CD4-positive, alpha-beta T cell treated with Interleukin-6 at 100 ng/mL for 8 hours (primary cell): ENCODE results near the gene MAD1L1.

ENCODE experiments used
- DNase-seq: peaks from one replicate; pipeline ENCODE4 v3.0.0-alpha.2; 2020; ENCODE audit warnings: mixed read lengths, low spot score

Gene MAD1L1

DNA sequence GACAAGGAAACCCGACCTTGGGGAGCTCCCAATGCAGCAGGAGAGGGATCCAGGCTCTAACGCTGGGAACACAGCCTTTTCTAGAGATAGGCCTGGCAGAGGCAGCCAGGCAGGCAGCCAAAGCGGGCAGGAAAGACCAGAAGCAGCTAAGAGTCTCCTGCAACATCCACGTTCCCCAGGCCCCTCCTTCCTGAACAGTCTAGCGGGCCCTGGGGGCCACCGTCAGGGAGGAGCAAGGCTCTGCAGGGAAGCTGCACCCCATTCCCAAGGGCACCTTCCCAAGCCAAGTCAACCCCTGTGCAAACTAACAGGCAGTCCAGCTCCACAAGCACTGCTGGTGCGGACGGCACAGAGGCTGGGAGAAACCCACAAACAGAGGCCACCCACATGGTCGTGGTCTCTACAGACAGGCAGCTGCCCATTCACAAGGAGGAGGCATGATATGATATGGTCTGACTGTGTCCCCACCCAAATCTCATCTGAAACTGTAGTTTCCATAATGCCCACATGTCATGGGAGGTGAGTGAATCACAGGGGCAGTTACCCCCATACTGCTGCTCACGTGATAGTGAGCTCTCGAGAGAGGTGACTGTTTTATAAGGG is 115.7 kb downstream of the MAD1L1 start:
- no peak for DNase-seq

DNA sequence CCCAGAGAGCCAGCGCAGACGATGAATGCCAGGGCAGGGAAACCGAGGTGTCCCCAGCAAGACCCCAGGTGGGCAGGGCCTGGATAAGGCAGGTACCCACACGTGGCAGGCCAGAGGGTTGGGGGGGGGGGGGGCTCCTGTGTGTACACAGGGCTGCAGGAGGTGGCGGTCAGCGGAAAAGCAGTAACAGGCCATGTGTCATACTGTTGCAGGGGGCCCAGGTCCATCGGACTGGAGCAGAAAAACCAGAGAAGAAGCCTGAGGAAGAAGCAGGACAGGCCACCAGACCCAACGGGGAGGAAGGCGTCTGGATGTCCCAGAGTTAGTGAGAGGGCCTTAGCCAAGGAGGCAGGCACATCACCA is 116.3 kb downstream of the MAD1L1 start:
- DNase-seq, result no peak

DNA sequence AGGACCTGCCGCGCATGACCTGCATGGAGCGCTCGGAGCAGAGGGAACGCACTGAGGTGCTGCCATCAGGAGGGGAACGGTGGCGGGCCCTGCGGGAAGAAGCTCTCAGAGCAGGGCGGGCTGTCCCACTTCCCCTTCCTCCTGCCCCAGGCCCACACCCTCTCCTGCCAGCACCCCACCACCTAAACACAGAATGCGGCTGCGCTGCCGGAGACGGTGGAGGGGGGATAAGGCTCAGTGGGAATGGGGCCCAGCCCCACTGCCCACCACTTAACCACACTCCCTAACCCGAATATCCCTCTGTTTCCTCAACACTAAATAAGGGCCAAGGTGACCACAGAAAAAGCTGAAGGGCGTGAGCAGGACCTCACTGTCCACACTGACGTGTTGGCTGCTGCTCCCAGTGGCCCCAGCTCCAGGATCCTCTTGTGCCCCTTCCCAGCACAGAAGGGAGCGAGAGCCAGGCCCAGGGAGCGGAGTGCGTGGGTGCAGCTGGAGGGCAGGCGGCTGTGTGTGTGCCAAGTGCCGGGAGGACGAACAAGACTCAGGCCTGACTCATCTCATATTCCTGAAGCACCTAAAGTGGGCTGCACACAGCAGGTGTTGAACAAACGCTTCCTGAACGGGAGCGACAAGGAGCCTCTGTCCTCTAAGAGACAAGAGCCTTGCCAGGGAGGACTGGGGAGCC is 116.8 kb downstream of the MAD1L1 start:
- no peak for DNase-seq

DNA sequence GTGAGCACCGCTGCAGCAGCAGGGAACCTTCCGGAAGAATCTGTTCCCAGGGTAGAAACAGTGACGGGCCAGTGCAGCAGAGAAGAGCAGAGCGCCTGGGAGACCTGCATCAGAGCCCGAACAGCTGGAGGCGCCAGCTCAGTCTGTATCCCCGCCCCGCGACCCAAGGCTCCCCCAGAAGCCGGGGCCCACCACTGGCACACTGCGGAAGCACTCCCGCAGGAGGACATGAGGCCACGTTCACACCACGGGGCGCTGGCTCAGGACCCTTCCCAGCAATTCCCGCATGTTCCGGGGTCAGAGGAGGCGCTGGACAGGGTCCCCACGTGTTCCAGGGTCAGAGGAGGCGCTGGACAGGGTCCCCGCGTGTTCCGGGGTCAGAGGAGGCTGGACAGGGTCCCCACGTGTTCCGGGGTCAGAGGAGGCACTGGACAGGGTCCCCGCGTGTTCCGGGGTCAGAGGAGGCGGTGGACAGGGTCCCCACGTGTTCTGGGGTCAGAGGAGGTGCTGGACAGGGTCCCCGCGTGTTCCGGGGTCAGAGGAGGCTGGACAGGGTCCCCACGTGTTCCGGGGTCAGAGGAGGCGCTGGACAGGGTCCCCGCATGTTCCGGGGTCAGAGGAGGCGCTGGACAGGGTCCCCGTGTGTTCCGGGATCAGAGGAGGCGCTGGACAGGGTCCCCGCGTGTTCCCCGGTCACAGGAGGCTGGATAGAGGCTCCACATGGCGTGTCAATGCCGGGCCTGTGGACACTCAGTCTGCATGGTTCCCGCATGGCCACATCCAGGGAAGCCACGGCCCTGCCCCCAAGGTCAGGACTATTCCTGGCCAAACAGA is 117.6 kb downstream of the MAD1L1 start:
- no peak for DNase-seq

DNA sequence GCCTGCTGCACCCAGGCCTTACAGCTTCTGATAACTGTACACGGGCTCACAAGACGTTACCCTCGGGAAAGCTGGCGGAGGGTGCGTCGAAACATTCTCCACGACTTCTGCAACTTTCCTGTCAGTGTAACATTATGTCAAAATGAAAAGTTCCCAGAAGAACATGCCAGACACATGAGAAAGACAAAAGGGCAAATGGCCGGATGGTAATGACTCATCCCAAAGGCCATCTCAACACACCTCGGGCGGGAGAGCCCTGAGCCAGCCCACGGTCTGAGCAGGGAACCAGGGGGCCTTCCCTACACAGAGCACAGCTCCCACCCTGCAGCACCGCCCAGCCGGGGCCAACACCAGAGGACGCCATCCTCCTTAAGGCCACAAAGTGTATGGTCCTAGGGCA is 118.7 kb downstream of the MAD1L1 start:
- DNase-seq, result no peak

DNA sequence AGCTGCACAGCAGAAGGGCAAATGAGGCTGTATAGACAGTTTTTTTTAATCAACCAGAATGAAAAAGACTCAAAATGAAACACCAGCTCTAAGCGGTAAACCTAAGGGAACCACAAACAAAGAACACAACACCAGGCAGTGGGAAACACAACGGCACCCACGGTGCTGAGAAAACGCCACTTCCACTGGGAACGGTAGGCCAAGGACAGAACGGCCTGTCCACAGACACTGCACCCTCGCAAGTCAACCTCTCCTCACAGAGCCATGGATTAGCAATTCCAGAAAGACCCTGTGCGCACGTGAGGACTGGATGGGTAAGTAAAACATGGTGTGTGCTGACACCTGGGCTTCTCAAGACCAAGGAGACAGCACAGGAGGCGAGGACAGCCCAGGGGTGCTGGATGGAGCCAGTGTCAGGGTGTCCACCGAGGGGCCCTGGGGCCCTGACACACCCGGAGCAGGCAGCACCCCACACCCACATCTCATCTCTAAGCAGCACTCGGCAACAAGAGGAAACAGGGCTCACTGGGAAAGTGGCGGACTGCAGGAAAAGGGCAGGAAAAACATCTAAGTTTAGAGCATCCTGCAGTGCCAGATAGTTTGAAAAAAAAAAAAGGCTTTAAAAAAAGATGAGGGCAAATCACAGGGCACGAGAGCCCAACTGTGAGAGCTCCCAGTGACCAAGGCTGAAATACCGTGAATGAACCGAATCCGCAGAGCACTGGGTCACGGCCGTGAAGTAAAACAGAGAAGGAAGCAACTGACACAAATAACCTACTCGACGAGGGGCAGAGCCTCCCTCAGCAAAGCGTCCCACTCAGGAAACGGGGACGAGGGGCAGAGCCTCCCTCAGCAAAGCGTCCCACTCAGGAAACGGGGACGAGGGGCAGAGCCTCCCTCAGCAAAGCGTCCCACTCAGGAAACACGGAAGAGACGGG is 120.2 kb downstream of the MAD1L1 start:
- DNase-seq, result no peak

DNA sequence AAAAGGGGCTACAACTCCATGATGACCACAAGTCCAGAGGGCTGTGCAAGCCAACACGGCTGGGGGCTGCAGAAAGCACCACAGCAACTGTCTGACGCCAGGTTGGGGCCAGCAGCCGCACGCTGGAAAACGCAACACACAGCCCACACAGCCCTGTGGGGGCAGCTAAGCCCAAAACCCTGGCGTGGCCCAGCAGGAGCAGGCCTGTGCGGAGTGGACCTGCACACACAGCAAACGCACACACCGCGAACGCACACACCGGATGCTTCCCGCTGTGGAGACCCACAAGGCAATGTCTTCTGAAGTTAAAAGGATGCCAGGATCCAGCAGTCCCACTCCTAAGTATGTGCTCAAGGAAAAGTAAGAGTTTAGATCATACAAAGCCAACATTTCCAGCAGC is 121.2 kb downstream of the MAD1L1 start:
- no peak for DNase-seq

DNA sequence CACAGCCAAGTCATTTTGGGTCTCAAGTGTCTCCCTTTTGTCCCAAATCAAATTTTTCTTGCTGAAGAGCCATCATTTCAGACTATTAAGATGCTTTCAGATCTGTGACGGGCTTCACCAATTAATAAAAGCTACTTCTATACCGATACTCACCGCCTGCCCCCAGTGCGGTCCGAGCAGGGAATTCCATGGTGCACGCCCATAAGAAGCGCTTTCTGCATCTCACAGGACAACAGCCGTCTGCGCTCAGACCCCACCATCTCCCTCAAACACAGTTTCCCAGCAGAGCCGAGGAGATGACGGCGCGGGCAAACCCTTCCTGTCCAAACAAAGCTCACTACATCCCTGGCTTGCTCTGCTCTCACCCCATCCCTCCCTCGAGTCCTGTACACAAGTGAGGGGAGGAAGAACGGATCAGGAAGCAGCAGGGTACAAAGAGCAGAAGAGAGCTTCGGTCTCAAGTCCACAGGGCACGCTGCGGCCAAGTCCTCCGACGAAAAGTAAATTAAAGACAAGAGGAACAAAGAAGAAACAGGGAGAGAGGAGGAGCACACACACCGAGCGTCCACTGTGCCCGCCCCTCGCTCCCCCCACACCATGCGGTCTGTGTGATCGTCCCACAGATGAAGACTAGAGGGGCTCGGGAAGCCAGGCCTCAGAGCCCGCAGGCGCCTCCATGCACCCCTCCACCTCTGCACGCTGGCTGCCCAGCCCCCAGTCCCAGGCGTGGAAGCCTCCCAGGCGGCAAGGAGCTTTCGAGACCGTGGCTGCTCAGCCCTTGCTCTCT is 121.9 kb downstream of the MAD1L1 start:
- no peak for DNase-seq

DNA sequence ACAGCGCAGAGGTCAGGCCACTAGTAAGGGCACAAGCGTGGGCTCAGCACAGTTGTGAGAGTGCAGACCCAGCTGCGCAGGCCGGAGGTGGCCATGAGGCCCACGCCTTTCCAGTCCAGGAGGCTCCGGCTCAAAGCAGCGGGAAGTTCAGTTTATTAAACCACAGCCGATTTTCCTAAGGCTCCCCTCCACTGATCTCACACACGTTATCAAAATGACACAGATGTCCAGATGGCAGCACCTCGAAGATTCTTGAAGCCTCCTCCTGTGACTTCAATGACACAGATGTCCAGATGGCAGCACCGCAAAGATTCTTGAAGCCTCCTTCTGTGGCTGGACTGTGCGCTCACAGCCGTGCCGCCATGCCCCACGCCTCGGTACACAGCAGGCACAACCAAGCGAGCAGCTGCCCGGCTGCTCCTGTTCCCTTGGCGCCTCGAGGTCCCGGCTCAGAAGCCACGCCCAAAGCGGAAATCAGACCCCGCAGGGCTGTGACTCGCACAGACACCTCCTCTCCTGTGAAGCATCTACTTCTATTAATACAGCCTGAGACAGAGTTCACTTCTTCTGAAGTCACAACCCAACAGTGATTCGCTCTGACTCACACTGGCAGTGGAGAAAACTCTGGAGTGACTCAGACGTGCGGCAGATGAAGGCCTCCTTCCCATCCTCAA is 122.7 kb downstream of the MAD1L1 start:
- DNase-seq, result no peak

DNA sequence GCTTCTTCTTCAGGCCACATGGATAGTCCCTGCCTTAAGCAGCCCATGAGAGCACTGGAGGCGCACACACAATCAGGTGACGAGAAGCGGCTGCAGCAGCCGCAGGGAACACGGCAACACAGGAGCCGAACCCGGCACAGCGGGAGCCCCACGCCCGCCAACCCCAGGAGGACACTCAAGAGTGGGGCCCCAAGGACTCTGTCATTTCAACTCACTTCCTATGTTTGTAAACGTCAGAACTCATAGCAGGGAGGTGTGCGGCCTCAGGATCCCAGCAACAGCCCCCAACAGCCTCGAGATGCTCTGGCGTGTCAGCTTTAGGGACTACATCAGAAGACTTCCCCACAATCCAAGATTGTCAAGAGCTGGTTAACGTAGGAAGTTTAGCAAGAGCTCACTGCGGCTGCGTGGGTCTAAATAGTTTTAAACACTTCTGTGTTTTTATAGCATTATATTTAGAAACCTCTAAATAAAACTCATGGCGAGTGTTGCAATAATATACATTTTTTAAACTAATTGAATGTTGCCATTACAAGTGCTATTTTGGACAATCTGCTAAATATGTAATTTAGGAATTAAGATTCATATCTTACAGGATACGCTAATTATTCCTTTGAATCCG is 123.4 kb downstream of the MAD1L1 start:
- DNase-seq, result no peak

DNA sequence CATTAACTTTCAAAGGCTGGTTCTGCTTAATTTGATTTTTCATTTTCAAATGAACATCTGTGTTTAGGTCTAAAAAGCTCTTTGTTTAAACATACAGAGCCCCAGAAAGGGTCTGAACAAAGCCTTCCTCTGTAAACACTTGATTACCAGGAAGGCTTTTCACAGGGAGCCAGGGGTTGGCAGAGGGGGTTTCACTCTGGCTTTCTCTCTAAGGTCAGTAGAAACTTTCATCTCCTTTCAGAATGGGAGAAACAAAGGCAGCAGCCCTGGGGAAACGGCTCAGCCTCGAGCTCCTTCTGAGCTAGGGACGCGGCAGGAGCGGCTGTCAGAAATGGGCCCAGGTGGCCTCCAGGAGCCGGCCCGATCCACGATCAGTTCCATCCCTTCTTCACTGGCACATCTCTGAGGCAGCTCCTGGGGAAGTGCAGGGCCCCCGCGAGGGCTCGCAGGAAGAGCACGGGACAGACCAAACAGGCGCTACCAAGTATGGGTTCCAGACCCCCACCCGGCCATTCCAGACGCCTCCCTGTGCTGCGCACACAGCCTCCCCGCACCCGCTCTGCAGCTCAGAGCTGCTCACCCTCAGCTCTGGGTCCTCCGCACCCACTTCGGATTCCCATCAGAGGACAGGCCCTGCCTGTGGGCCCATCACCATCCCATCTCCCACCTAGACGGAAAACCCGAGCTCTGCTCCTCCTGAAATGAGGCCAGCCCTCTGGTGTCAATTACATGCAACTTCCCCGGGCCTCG is 124.1 kb downstream of the MAD1L1 start:
- DNase-seq, result no peak

DNA sequence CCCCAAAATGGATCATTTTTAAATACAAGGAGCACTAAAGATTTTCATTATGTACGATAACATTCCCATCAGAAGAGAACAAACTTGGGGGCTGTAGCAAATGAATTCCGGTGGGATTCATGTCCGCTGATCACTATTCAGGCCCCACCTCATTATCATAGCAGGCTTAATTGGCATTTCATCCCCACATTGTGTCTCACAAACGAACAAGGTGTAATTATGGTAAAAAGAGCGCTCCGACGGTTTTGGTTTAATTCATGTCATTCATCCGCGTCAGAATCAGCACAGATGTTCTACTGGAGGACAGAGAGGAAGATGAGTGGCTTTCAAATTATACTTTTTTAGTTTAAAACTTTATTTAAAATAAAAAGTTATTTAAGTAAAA is 124.7 kb downstream of the MAD1L1 start:
- DNase-seq, result no peak

DNA sequence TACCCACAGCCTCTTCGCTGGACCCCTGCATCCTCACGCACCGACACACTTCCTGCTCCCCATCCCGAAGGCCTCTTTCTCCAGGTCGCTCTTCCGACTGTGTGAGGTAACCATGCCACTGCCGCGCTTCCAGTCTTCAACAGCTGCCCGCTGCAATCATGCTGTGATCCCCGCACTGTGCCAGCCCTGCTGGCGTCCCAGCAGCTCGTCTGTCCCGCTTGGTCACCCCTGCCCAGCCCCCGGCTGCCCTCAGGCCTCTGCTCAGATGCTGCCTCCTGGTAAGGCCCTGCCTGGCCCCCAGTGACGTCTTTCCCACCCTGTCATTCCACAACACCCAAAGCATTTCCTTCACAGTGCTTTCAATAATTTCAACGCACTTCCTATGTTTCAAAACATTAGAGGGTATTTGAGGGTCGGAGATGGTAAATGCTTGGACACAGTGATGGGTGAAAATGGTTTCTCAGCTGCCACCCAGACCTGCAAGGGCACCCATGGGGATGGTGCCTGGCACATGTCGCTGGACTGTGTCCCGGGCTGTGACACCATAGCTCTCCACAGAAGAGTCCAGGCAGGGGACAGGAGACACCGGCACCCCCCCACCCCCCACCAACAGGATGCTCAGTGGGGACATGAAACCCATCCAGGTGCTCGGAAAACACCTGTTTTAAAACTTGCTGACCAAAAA is 125.2 kb downstream of the MAD1L1 start:
- DNase-seq, result no peak

DNA sequence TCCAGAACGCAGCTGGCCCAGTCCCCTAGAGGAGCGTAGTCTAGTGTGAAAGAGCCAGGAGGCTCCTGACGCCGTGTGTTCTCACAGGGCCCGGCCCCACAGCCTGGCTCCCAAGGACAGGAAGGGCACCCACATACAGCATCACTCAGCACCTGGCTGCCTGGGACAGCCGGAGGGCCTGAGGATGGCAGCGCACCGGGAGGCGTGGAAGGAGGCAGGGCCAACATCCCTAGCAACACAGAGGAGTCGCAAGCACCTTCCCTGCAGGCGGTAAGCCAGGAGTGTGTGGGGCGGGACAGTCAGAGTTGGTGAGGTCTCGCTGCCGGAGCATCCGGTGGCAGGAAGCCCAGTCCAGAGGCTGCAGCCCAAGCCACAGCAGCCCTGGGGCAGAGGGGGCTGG is 125.8 kb downstream of the MAD1L1 start:
- DNase-seq, result no peak

DNA sequence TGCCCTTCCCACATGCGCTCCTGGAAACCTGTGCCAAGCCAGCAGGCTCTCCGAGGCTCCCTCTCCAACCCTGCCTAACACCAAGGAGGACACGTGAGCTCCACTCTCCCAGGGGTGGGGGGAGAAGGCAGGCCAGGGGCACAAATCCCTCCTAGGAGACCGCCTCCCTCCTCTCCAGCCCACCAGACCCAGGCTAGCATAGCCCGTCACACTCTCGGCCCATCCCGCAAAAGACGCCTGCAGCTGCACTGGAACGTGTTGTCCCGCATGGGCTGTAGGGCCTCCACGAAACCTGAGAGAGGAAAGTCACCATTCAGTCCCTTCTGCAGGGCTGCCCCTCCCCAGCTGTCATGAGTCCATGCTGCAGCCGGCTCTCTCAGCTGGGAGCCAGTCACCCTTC is 126.3 kb downstream of the MAD1L1 start:
- no peak for DNase-seq

DNA sequence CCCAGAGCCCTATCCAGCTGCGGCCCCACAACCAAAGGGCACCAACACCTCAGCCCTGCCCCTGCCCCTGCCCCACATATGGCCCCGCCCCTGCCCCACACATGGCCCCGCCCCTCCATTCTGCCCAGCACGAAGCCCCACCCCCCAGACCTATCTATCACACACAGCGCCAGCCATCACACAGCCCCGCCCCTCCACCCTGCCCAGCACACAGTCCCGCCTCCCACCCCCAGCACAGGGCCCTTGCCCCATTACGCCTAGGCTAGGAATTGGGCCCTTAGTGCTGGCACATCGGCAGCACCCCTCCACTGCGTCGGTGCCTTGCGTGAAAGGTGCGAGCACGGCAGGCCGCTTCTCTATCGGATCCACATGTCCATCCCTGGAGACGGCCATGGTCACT is 126.8 kb downstream of the MAD1L1 start:
- DNase-seq, result no peak

DNA sequence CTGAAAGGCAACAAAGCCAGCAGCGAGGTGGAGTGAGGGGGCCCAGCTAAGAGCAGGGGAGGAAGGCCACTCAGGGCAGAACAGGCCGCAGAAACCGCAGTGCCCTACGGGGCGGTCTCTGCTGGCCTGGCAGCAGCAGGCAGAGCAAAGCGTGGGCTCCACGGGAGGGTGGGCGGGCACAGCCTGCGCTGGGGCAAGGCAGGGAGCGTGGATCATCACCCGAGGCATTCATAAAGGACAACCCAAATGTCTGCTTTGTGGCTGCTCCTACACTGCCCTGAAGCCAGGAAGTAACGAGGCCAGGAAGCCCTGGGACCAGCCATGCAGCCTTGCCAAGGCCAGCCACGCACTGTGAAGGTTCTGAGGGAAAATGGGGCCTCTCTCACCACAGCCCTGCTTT is 127.5 kb downstream of the MAD1L1 start:
- no peak for DNase-seq

DNA sequence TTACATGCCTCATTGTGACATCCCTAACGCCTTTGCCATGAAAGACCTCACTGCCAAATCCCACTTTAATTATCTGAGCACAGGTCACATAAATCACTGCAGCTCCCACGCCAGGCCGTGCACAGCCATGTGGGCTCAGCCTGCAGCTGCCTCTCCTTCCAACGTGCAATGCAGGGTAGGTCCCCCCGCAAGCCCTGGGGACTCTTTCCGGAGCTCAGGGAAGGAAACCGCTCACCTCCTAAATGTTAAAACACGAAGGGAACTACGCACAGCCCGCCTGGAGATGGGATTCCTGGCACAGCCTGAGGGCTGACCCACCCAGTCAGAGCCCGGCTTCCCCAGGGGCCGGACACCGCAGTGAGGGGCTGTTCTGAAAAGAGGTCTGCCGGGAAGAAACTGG is 128.0 kb downstream of the MAD1L1 start:
- DNase-seq, result no peak

DNA sequence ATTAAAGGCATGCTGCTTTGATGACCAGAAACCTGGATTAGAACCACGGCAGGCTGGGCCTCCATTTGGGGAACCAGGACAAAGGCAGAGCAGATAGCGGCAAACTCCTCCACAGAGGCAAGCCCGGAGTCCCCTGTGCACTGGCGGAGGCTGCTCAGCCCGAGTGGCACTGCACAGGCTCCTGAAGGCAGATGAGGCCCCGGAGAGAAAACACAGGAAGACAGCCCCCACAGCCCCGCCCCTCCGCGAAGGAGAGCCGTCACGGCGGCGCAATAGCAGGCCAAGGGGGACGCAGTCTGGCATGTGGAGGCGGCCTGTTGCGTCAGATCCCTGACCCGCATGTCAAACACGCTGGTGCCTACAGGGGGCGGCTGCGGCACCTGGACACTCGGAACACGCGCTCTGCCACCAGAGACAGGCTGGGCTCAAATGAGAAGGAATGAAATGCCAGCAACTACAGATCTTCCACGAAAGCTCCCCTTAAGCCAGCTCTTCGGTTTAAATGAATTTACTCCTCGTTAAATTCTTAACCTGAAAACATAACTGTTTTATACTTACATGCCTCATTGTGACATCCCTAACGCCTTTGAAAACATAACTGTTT is 128.5 kb downstream of the MAD1L1 start:
- peak; percentile 65 for DNase-seq
